Central memory CD8-positive, alpha-beta T cell (primary cell): ENCODE data around the gene BMPR1A.

Experiments used
- ATAC-seq: fragments of 150-1000 bp; cut with Tn5 transposase; replicated peaks from 2 replicates; pipeline ENCODE4 v1.10.0; 2022; ENCODE audit warnings: mild to moderate bottlenecking, moderate FRiP score, moderate number of reproducible peaks; ENCODE audit not compliant: poor library complexity, severe bottlenecking; ENCODE audit errors: extremely low read depth
- DNase-seq, 2 donors: peaks; one replicate each; pipeline ENCODE4 v3.0.0; 2021; ENCODE audit warnings: low spot score in 2 of 2
- H3K27ac Mint-ChIP-seq: one replicate; pipeline ENCODE4 v1.8.0; 2022; ENCODE audit warnings: low read depth, mild to moderate bottlenecking, moderate library complexity, mixed read lengths
- H3K27me3 Mint-ChIP-seq: one replicate; pipeline ENCODE4 v1.8.0; 2022; ENCODE audit warnings: mixed read lengths
- H3K36me3 Mint-ChIP-seq: one replicate; pipeline ENCODE4 v1.8.0; 2022; ENCODE audit warnings: mild to moderate bottlenecking, moderate library complexity, mixed read lengths; ENCODE audit not compliant: insufficient read depth
- H3K4me1 Mint-ChIP-seq: one replicate; pipeline ENCODE4 v1.8.0; 2022; ENCODE audit warnings: mixed read lengths
- H3K4me3 Mint-ChIP-seq: one replicate; pipeline ENCODE4 v1.8.0; 2022; ENCODE audit warnings: mild to moderate bottlenecking, moderate library complexity, mixed read lengths
- H3K9me3 Mint-ChIP-seq: one replicate; pipeline ENCODE4 v1.8.0; 2022; ENCODE audit warnings: mixed read lengths

The BMPR1A gene

GRCh38 chr10:86779220-86780017, 23.0 kb downstream of the BMPR1A start:
- no peak for ATAC-seq
- H3K27ac Mint-ChIP-seq = no peak overlapping the region

GRCh38 chr10:86782701-86783418, 26.4 kb downstream of the BMPR1A start:
- Mint-ChIP-seq H3K36me3 (no peaks in the 10 kb centered on the region), H3K27ac (no peak overlapping the region), H3K27me3 (no peaks in the 10 kb centered on the region), H3K9me3 (peaks cover 6% of the 10 kb centered on the region), H3K4me1 (peaks cover 15% of the 10 kb centered on the region), H3K4me3 (no peak overlapping the region)
- ATAC-seq (no peak), DNase-seq (no peak)

More at GRCh38 chr10:86779220-86780017, 23.0 kb downstream of the BMPR1A start:
- no peaks in the 10 kb centered on the region for H3K9me3 Mint-ChIP-seq
- no peak overlapping the region for H3K4me3 Mint-ChIP-seq
- no peaks in the 10 kb centered on the region for H3K27me3 Mint-ChIP-seq
- DNase-seq = no peak
- H3K36me3 Mint-ChIP-seq = no peaks in the 10 kb centered on the region
- H3K4me1 Mint-ChIP-seq = peaks cover 23% of the 10 kb centered on the region

- no peak for DNase-seq
Observed at GRCh38 chr10:86785037-86785436, 28.6 kb downstream of the BMPR1A start.

GRCh38 chr10:86785968-86786367, 29.5 kb downstream of the BMPR1A start:
- Mint-ChIP-seq H3K27me3 (no peaks in the 10 kb centered on the region), H3K4me3 (no peak overlapping the region), H3K4me1 (peaks cover 15% of the 10 kb centered on the region), H3K36me3 (no peaks in the 10 kb centered on the region), H3K9me3 (peaks cover 6% of the 10 kb centered on the region), H3K27ac (no peak overlapping the region)
- no peak for ATAC-seq
- no peak for DNase-seq

More at GRCh38 chr10:86785037-86785436, 28.6 kb downstream of the BMPR1A start:
- H3K4me1 Mint-ChIP-seq = peaks cover 15% of the 10 kb centered on the region
- ATAC-seq = no peak
- H3K4me3 Mint-ChIP-seq = no peak overlapping the region
- H3K27ac Mint-ChIP-seq = no peak overlapping the region
- H3K9me3 Mint-ChIP-seq = peaks cover 6% of the 10 kb centered on the region
- H3K36me3 Mint-ChIP-seq = no peaks in the 10 kb centered on the region
- H3K27me3 Mint-ChIP-seq = no peaks in the 10 kb centered on the region

- Mint-ChIP-seq H3K9me3 (peaks cover 6% of the 10 kb centered on the region), H3K4me1 (peaks cover 15% of the 10 kb centered on the region), H3K36me3 (no peaks in the 10 kb centered on the region), H3K27ac (no peak overlapping the region), H3K4me3 (no peak overlapping the region), H3K27me3 (no peaks in the 10 kb centered on the region)
- DNase-seq (no peak), ATAC-seq (no peak)
Observed at GRCh38 chr10:86786368-86786767, 29.9 kb downstream of the BMPR1A start.

- no peak for DNase-seq
- no peaks in the 10 kb centered on the region for H3K27me3 Mint-ChIP-seq
- no peak for ATAC-seq
- peaks cover 6% of the 10 kb centered on the region for H3K4me1 Mint-ChIP-seq
- H3K27ac Mint-ChIP-seq = no peak overlapping the region
- H3K4me3 Mint-ChIP-seq = no peak overlapping the region
- H3K9me3 Mint-ChIP-seq = peaks cover 6% of the 10 kb centered on the region
- peaks cover 3% of the 10 kb centered on the region for H3K36me3 Mint-ChIP-seq
Observed at GRCh38 chr10:86790394-86790793, 34.0 kb downstream of the BMPR1A start.

- Mint-ChIP-seq H3K27me3 (no peaks in the 10 kb centered on the region), H3K27ac (no peak overlapping the region), H3K36me3 (peaks cover 3% of the 10 kb centered on the region), H3K9me3 (peaks cover 2% of the 10 kb centered on the region), H3K4me1 (peaks cover 2% of the 10 kb centered on the region), H3K4me3 (no peak overlapping the region)
- ATAC-seq (no peak), DNase-seq (no peak)
Observed at GRCh38 chr10:86792461-86793167, 36.2 kb downstream of the BMPR1A start.

GRCh38 chr10:86793696-86794095, 37.3 kb downstream of the BMPR1A start:
- Mint-ChIP-seq H3K27me3 (no peaks in the 10 kb centered on the region), H3K4me3 (no peak overlapping the region), H3K4me1 (peaks cover 3% of the 10 kb centered on the region), H3K27ac (no peak overlapping the region), H3K36me3 (peaks cover 3% of the 10 kb centered on the region), H3K9me3 (no peaks in the 10 kb centered on the region)
- ATAC-seq (no peak), DNase-seq (no peak)

GRCh38 chr10:86795353-86795752, 38.9 kb downstream of the BMPR1A start:
- ATAC-seq (no peak), DNase-seq (no peak)
- no peak overlapping the region for H3K27ac Mint-ChIP-seq
- no peaks in the 10 kb centered on the region for H3K27me3 Mint-ChIP-seq
- peaks cover 13% of the 10 kb centered on the region for H3K4me1 Mint-ChIP-seq
- H3K4me3 Mint-ChIP-seq = no peak overlapping the region
- H3K36me3 Mint-ChIP-seq = peaks cover 3% of the 10 kb centered on the region
- no peaks in the 10 kb centered on the region for H3K9me3 Mint-ChIP-seq

- Mint-ChIP-seq H3K9me3 (no peaks in the 10 kb centered on the region), H3K36me3 (no peaks in the 10 kb centered on the region), H3K4me3 (no peak overlapping the region), H3K4me1 (peaks cover 23% of the 10 kb centered on the region), H3K27ac (no peak overlapping the region), H3K27me3 (no peaks in the 10 kb centered on the region)
- ATAC-seq = no peak
- DNase-seq = no peak
Observed at GRCh38 chr10:86798025-86798424, 41.6 kb downstream of the BMPR1A start.

GRCh38 chr10:86798611-86799010, 42.2 kb downstream of the BMPR1A start:
- Mint-ChIP-seq H3K27ac (peak overlapping the region; percentile 38), H3K9me3 (no peaks in the 10 kb centered on the region), H3K36me3 (no peaks in the 10 kb centered on the region), H3K4me3 (no peak overlapping the region), H3K4me1 (peaks cover 23% of the 10 kb centered on the region), H3K27me3 (no peaks in the 10 kb centered on the region)
- DNase-seq (no peak), ATAC-seq (no peak)

GRCh38 chr10:86799188-86799845, 42.9 kb downstream of the BMPR1A start:
- Mint-ChIP-seq H3K27me3 (no peaks in the 10 kb centered on the region), H3K27ac (no peak overlapping the region), H3K36me3 (no peaks in the 10 kb centered on the region), H3K9me3 (no peaks in the 10 kb centered on the region), H3K4me1 (peaks cover 23% of the 10 kb centered on the region), H3K4me3 (no peak overlapping the region)
- ATAC-seq (no peak), DNase-seq (no peak)
